ENCODE results near the gene RDX.

The RDX gene

GRCh38 chr11:110301577-110301976 lies 5.2 kb upstream of the RDX start:
- Histone ChIP-seq H3K4me3 (ENCODE audit: low read length) (no peak overlapping the region), H3K4me1 (ENCODE audit: control insufficient read depth, low read length) (peaks cover 3% of the 10 kb centered on the region; the same call in 1 of the 2 replicates), H3K79me2 (ENCODE audit: control insufficient read depth, low read length) (no peaks in the 10 kb centered on the region), H3K9me2 (replicated peaks; ENCODE audit: control insufficient read depth, low read length) (no peaks in the 10 kb centered on the region), H3K9me3 (ENCODE audit: control insufficient read depth, insufficient read depth, low read length) (no peaks in the 10 kb centered on the region), H3K27ac (ENCODE audit: low read depth, low read length) (no peak overlapping the region), H3K36me3 (ENCODE audit: control insufficient read depth, low read length) (no peaks in the 10 kb centered on the region), H4K20me1 (ENCODE audit: control insufficient read depth, insufficient read depth, low read depth, low read length) (no peaks in the 10 kb centered on the region), H3F3A (ENCODE audit: control insufficient read depth, insufficient read depth) (0 out of 2 replicates have a peak, but pooled peaks cover 2% of the 10 kb centered on the region), H3K27me3 (ENCODE audit: control insufficient read depth, low read length) (peaks cover 32% of the 10 kb centered on the region), H3K4me2 (ENCODE audit: low read length) (no peak overlapping the region)
- TF ChIP-seq EZH2phosphoT487 (IDR thresholded peaks at IDR 0.05; ENCODE audit: borderline replicate concordance, low read length) (no peak), CTCF (IDR thresholded peaks at IDR 0.05; ENCODE audit: low read depth, low read length, poor library complexity, severe bottlenecking) (no peak)

- Histone ChIP-seq H3K4me3 (ENCODE audit: low read length) (no peak overlapping the region), H3K9me3 (ENCODE audit: control insufficient read depth, insufficient read depth, low read length) (no peaks in the 10 kb centered on the region), H3K9me2 (replicated peaks; ENCODE audit: control insufficient read depth, low read length) (no peaks in the 10 kb centered on the region), H3K79me2 (ENCODE audit: control insufficient read depth, low read length) (no peaks in the 10 kb centered on the region), H3K27me3 (ENCODE audit: control insufficient read depth, low read length) (peaks cover 35% of the 10 kb centered on the region), H3K36me3 (ENCODE audit: control insufficient read depth, low read length) (no peaks in the 10 kb centered on the region), H4K20me1 (ENCODE audit: control insufficient read depth, insufficient read depth, low read depth, low read length) (no peaks in the 10 kb centered on the region), H3K4me2 (ENCODE audit: low read length) (no peak overlapping the region), H3K4me1 (ENCODE audit: control insufficient read depth, low read length) (peaks cover 5% of the 10 kb centered on the region), H3F3A (ENCODE audit: control insufficient read depth, insufficient read depth) (0 out of 2 replicates have a peak, but pooled peaks cover 2% of the 10 kb centered on the region), H3K27ac (ENCODE audit: low read depth, low read length) (no peak overlapping the region)
- TF ChIP-seq CTCF (IDR thresholded peaks at IDR 0.05; ENCODE audit: low read depth, low read length, poor library complexity, severe bottlenecking) (no peak), EZH2phosphoT487 (IDR thresholded peaks at IDR 0.05; ENCODE audit: borderline replicate concordance, low read length) (no peak)
These were observed 4.6 kb upstream of the RDX start for GRCh38 chr11:110301032-110301431.

- no peaks in the 10 kb centered on the region for H3K9me3 ChIP-seq (ENCODE audit: control insufficient read depth, insufficient read depth, low read length)
- H3K27ac ChIP-seq (ENCODE audit: low read depth, low read length), result no peak overlapping the region
- H3K9me2 ChIP-seq (replicated peaks; ENCODE audit: control insufficient read depth, low read length), result no peaks in the 10 kb centered on the region
- H3K79me2 ChIP-seq (ENCODE audit: control insufficient read depth, low read length), result no peaks in the 10 kb centered on the region
- TF ChIP-seq CTCF (IDR thresholded peaks at IDR 0.05; ENCODE audit: low read depth, low read length, poor library complexity, severe bottlenecking), result no peak
- no peak for TF ChIP-seq EZH2phosphoT487 (IDR thresholded peaks at IDR 0.05; ENCODE audit: borderline replicate concordance, low read length)
- peaks cover 52% of the 10 kb centered on the region for H3K27me3 ChIP-seq (ENCODE audit: control insufficient read depth, low read length)
- H3K4me2 ChIP-seq (ENCODE audit: low read length), result no peak overlapping the region
- 0 out of 2 replicates have a peak, but pooled peaks cover 2% of the 10 kb centered on the region for H3F3A ChIP-seq (ENCODE audit: control insufficient read depth, insufficient read depth)
- H3K4me3 ChIP-seq (ENCODE audit: low read length), result no peak overlapping the region
- peaks cover 11% of the 10 kb centered on the region for H3K4me1 ChIP-seq (ENCODE audit: control insufficient read depth, low read length)
- no peaks in the 10 kb centered on the region for H3K36me3 ChIP-seq (ENCODE audit: control insufficient read depth, low read length)
- no peaks in the 10 kb centered on the region; the same call in 1 of the 2 replicates for H4K20me1 ChIP-seq (ENCODE audit: control insufficient read depth, insufficient read depth, low read depth, low read length)
These were observed 2.8 kb upstream of the RDX start for GRCh38 chr11:110299006-110299785.

Data from DOHH2 (cell line).